HG02759 (cell line): ENCODE measurements around the gene CTIF.

ENCODE experiments used
- ATAC-seq: cut with Tn5 transposase; IDR thresholded peaks from one replicate; pipeline ENCODE4 v1.9.1; 2021; ENCODE audit warnings: mild to moderate bottlenecking, moderate library complexity; ENCODE audit not compliant: unreplicated experiment

The CTIF gene

DNA sequence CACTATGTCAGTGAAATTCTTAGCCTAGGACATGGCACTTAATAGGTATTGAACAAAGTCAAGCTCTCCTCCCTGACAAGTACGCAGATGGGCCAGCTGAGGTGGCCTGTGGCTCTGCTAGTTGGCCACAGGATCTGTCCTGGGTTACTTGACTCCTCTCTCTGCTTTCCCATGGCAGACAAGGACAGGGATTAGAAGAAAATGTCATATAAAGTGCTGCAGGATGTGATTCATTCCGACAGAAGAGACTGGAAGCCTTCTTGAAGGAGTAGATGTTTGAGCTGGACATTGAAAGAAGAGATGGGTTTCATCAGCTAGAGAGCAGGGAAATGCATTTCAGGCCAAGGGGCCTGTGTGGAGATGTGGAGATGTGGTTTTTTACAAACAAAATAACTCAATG is 365.3 kb downstream of the CTIF start:
- no peak for ATAC-seq

DNA sequence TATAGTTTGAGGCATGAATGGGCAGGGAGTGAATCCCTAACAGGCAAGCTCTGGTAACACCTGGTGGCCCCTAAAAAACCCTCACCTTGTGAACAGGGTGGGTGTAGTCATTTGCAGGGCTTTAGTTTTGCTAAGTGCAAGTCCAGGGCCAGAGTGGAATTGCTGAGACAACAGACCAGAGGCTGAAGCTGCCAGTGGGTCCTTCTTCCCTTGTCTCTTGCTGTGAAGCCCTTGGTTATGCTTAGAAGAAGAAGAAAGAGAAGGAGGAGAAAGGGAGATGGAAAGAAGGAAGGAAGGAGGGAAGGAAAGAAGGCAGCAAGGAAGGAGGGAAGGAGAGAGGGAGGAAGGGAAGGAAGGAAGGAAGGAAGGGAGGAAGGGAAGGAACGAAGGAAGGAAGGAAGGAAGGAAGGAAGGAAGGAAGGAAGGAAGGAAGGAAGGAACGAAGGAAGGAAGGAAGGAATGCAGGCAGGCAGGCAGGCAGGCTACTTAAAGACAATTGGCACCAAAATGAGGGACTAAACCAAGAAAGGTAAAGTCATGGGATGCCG is 366.1 kb downstream of the CTIF start:
- ATAC-seq = no peak

DNA sequence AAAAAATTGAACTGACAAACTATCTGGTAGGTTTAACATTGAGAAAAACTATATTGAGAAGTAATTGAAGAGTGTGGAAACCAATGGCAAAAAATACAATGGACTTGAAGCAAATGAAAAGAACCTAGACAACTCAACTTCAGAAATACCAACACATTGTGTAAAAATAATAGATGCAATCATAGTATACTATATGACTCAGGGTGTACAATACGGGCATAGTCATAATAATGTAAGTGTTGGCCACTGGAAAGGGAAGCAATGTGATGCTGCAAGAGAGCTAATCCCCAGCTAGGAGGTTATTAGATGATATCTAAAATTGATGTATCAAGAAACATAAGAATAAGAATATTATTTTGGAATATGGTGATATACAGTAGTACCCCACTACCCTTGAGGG is 366.7 kb downstream of the CTIF start:
- no peak for ATAC-seq

- no peak for ATAC-seq
Measured at GRCh38 chr18:48908916-48909315, 370.1 kb downstream of the CTIF start.

DNA sequence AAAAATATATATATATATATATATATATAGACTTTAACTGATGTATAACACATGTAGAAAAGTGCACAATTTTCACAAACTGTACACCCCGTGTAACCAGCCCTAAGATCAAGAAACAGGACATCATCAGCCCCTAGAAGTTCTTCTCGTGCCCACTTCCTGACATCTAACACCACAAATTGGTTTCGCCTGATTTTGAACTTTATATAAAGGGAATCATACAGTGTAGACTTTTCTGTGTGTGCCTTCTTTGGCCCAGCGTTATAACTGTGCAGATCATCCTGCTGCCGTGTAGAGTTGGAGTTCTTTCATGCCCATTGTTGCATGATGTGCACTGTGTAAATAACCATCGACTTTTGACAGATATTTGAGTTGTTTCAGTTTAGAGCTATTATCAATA is 370.9 kb downstream of the CTIF start:
- no peak for ATAC-seq

DNA sequence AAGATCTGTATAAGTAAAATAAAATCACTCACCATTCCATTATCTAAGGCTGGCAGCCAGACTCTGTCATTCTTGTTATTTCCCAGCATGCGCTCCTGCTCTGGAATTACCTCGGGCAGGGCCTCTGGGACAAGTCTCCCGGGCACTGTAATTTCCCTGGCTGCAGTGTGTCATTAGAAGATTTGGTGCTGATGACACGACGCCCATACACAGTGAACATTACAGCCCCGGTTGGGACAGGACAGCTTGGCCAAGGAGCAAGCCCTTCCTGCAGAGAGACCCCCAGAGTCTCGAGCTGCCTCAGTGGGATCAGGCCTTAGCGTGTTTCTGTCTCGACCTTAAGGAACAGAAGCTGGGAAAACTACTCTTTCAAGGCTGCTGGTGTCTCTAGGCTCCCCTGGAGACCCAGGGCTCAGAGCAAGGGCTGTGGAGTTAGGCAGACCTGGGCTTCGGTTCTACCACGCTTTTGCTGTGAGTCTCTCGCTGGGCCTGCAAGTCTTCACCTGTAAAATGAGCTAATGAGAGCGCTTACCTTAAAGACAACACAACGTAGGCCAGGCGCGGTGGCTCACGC is 372.2 kb downstream of the CTIF start:
- no peak for ATAC-seq
